ENCODE measurements around the gene FHDC1.

The FHDC1 gene

GRCh38 chr4:153014460-153014859 is 78.3 kb downstream of the FHDC1 start:
- DNase-seq (ENCODE audit: insufficient read length, low spot score) (no peak), FAIRE-seq (no peak)
- TF ChIP-seq CTCF (IDR thresholded peaks at IDR 0.05; ENCODE audit: insufficient read depth, missing control alignments): no peak

- FAIRE-seq (no peak), DNase-seq (ENCODE audit: insufficient read length, low spot score) (no peak)
- TF ChIP-seq CTCF (IDR thresholded peaks at IDR 0.05; ENCODE audit: insufficient read depth, missing control alignments): no peak
Observed at GRCh38 chr4:153016592-153016991, 80.5 kb downstream of the FHDC1 start.

GRCh38 chr4:153018031-153018430 is 81.9 kb downstream of the FHDC1 start:
- no peak for FAIRE-seq
- DNase-seq (ENCODE audit: insufficient read length, low spot score): no peak

GRCh38 chr4:153018684-153019083 is 82.6 kb downstream of the FHDC1 start:
- TF ChIP-seq CTCF (IDR thresholded peaks at IDR 0.05; ENCODE audit: insufficient read depth, missing control alignments): no peak
- FAIRE-seq (no peak), DNase-seq (ENCODE audit: insufficient read length, low spot score) (no peak)

More at GRCh38 chr4:153018031-153018430, 81.9 kb downstream of the FHDC1 start:
- no peak for TF ChIP-seq CTCF (IDR thresholded peaks at IDR 0.05; ENCODE audit: insufficient read depth, missing control alignments)

- no peak for DNase-seq (ENCODE audit: insufficient read length, low spot score)
- no peak for TF ChIP-seq CTCF (IDR thresholded peaks at IDR 0.05; ENCODE audit: insufficient read depth, missing control alignments)
- no peak for FAIRE-seq
Observed at GRCh38 chr4:153019906-153020305, 83.8 kb downstream of the FHDC1 start.

- DNase-seq (ENCODE audit: insufficient read length, low spot score) (no peak), FAIRE-seq (no peak)
- TF ChIP-seq CTCF (IDR thresholded peaks at IDR 0.05; ENCODE audit: insufficient read depth, missing control alignments): no peak
Observed at GRCh38 chr4:153020457-153020856, 84.3 kb downstream of the FHDC1 start.

- no peak for FAIRE-seq
- DNase-seq (ENCODE audit: insufficient read length, low spot score): no peak
- no peak for TF ChIP-seq CTCF (IDR thresholded peaks at IDR 0.05; ENCODE audit: insufficient read depth, missing control alignments)
Observed at GRCh38 chr4:153021276-153021675, 85.2 kb downstream of the FHDC1 start.
